T-helper 17 cell (primary cell): Measurements from ENCODE around the gene ZCCHC24. TPM values are rescaled to one million over a fixed set of nuclear protein-coding genes. Genes with fewer than 3 reads are reported as not detected.

Experiments
- ATAC-seq: fragments of 150-1000 bp; cut with Tn5 transposase; 2 replicates; pipeline ENCODE4 v1.10.0; 2021; ENCODE audit warnings: mild to moderate bottlenecking, moderate library complexity
- DNase-seq, 3 donors: peaks; one replicate each; pipeline versions ENCODE4 v3.0.0 to v3.0.0-alpha.2; 2020 to 2021
- H3K9me3 ChIP-seq: one replicate; pipeline ENCODE4 v1.7.0; 2013; ENCODE audit warnings: low read length, mild to moderate bottlenecking; ENCODE audit not compliant: control insufficient read depth, poor library complexity, severe bottlenecking
- H3K27ac Mint-ChIP-seq: one replicate; pipeline ENCODE4 v1.8.0; 2022; ENCODE audit warnings: mild to moderate bottlenecking, moderate library complexity, mixed read lengths
- H3K27me3 Mint-ChIP-seq: one replicate; pipeline ENCODE4 v1.8.0; 2022; ENCODE audit warnings: mixed read lengths
- H3K36me3 Mint-ChIP-seq: one replicate; pipeline ENCODE4 v1.8.0; 2022; ENCODE audit warnings: low read depth, mixed read lengths
- H3K4me1 Mint-ChIP-seq: one replicate; pipeline ENCODE4 v1.8.0; 2022; ENCODE audit warnings: mild to moderate bottlenecking, mixed read lengths
- H3K4me3 Mint-ChIP-seq: one replicate; pipeline ENCODE4 v1.8.0; 2022; ENCODE audit warnings: mild to moderate bottlenecking, moderate library complexity, mixed read lengths
- total RNA-seq, 4 donors: library from RNA in 2 of 4; stranded (reverse) in 2 of 4; gene quantifications; one replicate each; pipeline ENCODE4 v1.2.3 and lab custom pipeline; 2022 to 2026

Gene ZCCHC24
- total RNA-seq, 2 donors from 2014 or later: 1.1 to 1.3 TPM

DNA sequence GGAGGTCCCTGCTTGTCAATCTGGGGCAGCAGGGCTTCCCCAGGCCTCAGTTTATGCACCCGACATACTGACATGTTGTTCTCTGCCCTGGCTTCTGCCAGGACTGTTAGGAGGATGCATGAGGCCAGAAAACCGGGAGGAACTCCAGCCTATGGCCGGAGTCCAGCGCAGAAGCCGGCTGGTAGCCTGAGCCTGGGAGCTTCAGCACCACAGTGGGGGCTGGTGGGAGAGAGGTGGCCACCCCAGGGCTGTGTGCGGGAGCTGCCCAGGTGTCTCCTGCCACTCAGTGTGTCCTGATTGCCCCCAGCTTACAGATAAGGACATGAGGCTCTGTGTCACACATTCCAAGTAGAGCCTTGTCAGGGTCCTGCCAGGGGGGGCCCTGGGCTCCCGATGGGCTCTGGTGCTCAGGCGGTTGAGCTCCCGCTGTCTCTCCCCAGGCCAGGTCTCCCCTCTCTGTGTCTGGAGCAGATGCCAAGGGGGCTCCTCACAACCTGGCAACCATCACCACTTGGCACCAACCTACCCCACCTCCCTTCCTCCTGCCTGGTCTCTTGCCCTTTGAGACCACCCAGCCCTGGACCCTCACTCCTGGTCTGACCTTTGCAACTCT is 65.8 kb downstream of the ZCCHC24 start:
- H3K36me3 Mint-ChIP-seq: no peaks in the 10 kb centered on the region
- H3K9me3 ChIP-seq: no peaks in the 10 kb centered on the region
- peaks cover 2% of the 10 kb centered on the region for H3K4me1 Mint-ChIP-seq
- DNase-seq: no peak
- no peak overlapping the region for H3K27ac Mint-ChIP-seq
- H3K4me3 Mint-ChIP-seq: no peak overlapping the region
- peaks cover 10% of the 10 kb centered on the region for H3K27me3 Mint-ChIP-seq
- no peak for ATAC-seq

GRCh38 chr10:79378647-79379511 is 66.5 kb downstream of the ZCCHC24 start:
- Mint-ChIP-seq H3K36me3 (no peaks in the 10 kb centered on the region), H3K27me3 (peaks cover 10% of the 10 kb centered on the region), H3K4me3 (no peak overlapping the region), H3K27ac (no peak overlapping the region), H3K4me1 (peaks cover 3% of the 10 kb centered on the region)
- DNase-seq: no peak
- ATAC-seq: no peak
- no peaks in the 10 kb centered on the region for H3K9me3 ChIP-seq

GRCh38 chr10:79378383-79378646 is 67.1 kb downstream of the ZCCHC24 start:
- H3K27me3 Mint-ChIP-seq: peaks cover 12% of the 10 kb centered on the region
- no peak for DNase-seq
- H3K4me1 Mint-ChIP-seq: peaks cover 3% of the 10 kb centered on the region
- H3K9me3 ChIP-seq: no peaks in the 10 kb centered on the region
- H3K36me3 Mint-ChIP-seq: no peaks in the 10 kb centered on the region
- no peak for ATAC-seq
- H3K4me3 Mint-ChIP-seq: no peak overlapping the region
- no peak overlapping the region for H3K27ac Mint-ChIP-seq

DNA sequence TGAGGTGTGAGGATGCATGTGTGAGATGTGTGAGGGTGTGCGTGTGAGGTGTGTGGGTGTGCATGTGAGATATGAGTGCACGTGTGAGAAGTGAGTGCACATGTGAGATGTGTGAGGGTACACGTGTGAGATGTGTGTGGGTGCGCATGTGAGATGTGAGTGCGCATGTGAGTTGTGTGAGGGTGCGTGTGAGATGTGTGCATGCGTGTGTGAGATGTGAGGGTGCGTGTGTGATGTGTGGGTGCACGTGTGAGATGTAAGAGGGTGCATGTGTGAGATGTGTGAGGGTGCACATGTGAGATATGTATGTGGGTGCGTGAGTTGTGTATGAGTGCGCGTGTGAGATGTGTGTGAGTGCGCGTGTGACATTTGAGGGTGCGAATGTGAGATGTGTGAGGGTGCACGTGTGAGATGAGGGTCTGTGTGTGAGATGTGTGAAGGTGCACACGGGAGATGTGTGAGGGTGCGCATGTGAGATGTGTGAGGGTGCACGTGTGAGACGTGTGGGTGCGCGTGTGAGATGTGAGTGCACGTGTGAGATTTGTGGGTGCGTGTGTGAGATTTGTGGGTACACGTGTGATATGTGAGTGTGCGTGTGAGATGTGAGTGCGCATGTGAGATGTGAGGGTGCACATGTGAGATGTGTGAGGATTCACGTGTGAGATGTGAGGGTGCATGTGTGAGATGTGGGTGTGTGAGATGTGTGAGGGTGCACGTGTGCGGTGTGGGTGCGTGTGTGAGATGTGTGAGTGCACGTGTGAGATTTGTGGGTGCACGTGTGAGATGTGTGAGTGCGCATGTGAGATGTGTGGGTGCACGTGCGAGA is 67.7 kb downstream of the ZCCHC24 start:
- Mint-ChIP-seq H3K4me1 (peaks cover 3% of the 10 kb centered on the region), H3K36me3 (no peaks in the 10 kb centered on the region), H3K27ac (no peak overlapping the region), H3K4me3 (no peak overlapping the region), H3K27me3 (peaks cover 18% of the 10 kb centered on the region)
- no peak for DNase-seq
- no peaks in the 10 kb centered on the region for H3K9me3 ChIP-seq
- ATAC-seq: no peak

- Mint-ChIP-seq H3K4me1 (peaks cover 3% of the 10 kb centered on the region), H3K36me3 (no peaks in the 10 kb centered on the region), H3K4me3 (no peak overlapping the region), H3K27me3 (peaks cover 10% of the 10 kb centered on the region), H3K27ac (no peak overlapping the region)
- H3K9me3 ChIP-seq: peaks cover under 1% of the 10 kb centered on the region
- DNase-seq (no peak), ATAC-seq (no peak)
Measured at GRCh38 chr10:79376751-79377556, 68.5 kb downstream of the ZCCHC24 start.

GRCh38 chr10:79376078-79376628 is 69.3 kb downstream of the ZCCHC24 start:
- Mint-ChIP-seq H3K27me3 (peaks cover 8% of the 10 kb centered on the region), H3K36me3 (no peaks in the 10 kb centered on the region), H3K27ac (no peak overlapping the region), H3K4me3 (no peak overlapping the region), H3K4me1 (peaks cover 3% of the 10 kb centered on the region)
- no peak for ATAC-seq
- peaks cover 4% of the 10 kb centered on the region for H3K9me3 ChIP-seq
- DNase-seq: no peak

DNA sequence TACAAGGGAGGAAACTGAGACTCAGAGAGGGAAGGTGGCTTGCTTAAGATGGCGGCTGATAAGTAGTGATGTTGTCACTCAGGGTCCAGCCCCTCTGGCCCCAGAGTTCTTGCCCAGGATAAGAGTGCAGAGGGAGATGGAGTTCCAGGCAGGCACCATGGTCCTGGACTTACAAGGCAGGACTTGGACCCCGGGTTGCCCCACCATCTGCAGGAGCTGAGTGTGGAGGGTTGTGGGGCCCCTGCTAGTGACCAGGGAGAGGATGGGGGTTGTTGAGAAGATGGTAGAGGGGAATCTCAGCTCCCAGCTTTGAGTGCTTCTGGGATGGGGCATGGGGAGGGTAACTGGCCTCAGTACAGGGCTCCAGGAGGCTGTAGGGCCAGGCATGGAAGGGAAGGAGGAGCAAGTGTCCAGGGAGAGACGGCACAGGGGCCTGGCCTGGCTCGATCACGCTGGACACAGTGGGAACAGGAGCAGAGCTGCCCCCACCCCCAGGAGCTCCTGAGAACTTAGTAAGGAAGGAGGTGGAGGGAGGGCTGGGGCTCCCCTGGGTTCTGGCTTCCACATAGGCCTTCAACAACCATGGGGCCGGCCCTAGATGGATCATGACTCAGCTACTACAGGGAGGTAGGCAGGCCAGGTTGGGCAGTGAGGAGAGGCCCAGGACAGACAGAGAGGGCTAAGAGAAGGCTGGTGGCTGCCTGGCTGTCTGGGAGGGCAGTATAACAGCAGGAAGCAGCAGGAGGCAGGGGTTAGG is 69.9 kb downstream of the ZCCHC24 start:
- Mint-ChIP-seq H3K4me1 (peaks cover 3% of the 10 kb centered on the region), H3K4me3 (no peak overlapping the region), H3K27me3 (peaks cover 8% of the 10 kb centered on the region), H3K36me3 (no peaks in the 10 kb centered on the region), H3K27ac (no peak overlapping the region)
- peaks cover 4% of the 10 kb centered on the region for H3K9me3 ChIP-seq
- ATAC-seq (no peak), DNase-seq (no peak)

DNA sequence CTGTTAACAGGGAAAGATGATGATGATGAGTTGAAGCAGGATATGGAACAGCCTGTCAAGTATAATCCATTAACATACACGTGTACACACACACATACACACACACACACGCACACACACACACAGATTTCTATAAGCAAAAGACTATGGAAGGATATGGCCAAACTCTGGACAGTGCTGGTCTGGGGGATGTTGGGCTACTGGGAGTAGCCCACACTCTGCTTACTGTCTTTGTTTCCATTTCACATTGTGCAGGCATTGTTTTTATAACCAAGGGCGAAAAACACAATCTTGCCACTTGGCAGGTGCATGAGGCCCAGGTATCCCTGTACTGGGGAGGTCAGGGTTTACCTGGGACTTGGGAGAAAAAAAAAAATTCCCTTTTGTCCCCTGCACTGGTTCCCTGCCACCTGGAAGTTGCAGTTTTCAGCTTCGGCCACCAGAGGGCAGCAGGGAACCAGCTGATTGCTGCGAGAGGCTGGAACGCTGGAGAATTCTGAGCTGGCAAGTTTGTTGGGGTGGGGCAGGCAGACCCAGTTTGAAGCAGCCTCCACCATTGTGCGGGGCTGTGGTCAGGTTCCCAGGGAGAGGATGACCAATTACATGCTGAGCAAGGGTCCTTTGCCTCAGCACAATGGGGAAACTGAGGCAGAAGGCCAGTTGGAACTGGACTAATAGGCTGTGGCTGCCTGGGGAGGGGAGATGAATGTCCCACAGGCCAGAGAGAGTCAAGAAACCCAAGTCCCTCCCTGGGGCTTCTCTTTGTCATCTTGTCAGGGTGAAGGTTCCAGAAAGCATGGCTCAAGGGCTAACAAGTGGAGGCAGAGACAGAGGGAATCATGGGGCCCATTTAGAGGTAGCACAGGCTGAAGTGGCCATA is 70.9 kb downstream of the ZCCHC24 start:
- ATAC-seq (peak; percentile 81), DNase-seq (peak; percentile 53 to 69 (median 59))
- Mint-ChIP-seq H3K4me3 (no peak overlapping the region), H3K27me3 (peaks cover 8% of the 10 kb centered on the region), H3K27ac (no peak overlapping the region), H3K36me3 (no peaks in the 10 kb centered on the region), H3K4me1 (peaks cover 3% of the 10 kb centered on the region)
- peaks cover 4% of the 10 kb centered on the region for H3K9me3 ChIP-seq

GRCh38 chr10:79372871-79373270 is 72.6 kb downstream of the ZCCHC24 start:
- Mint-ChIP-seq H3K4me3 (no peak overlapping the region), H3K36me3 (no peaks in the 10 kb centered on the region), H3K27ac (peak overlapping the region; percentile 34), H3K4me1 (peaks cover 3% of the 10 kb centered on the region), H3K27me3 (peaks cover 8% of the 10 kb centered on the region)
- no peak for DNase-seq
- no peak for ATAC-seq
- peaks cover 4% of the 10 kb centered on the region for H3K9me3 ChIP-seq

DNA sequence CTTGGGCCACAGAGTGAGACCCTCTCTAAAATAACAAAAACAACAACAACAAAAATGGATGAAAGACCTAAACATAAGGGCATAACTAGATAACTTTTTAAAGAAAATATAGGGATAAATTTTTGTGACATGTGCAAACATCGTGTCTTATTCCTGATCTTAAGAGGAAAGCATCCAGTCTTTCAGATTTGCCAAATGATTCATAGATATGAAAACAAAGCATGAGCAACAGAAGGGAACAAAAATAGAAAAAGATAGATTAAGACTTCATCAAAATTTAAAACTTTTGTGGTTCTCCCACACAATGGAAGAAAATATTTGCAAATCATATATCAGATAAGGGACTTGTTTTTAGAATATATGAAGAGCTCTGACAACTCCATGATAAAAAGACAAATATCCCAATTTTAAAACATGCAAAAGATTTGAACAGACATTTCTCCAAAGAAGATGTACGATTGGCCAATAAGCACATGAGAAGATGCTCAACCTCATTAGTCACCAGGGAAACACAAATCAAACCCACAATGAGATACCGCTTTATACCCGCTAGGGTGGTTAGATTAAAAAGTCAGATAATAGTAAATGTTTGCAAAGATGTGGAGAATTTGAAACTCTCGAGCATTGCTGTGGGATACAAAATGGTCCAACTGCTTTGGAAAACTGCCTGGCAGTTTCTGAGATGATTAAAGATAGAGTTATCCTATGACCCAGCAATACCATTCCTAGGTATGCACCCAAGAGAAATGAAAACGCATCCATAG is 77.8 kb downstream of the ZCCHC24 start:
- Mint-ChIP-seq H3K4me3 (no peak overlapping the region), H3K36me3 (peaks cover 2% of the 10 kb centered on the region), H3K4me1 (peaks cover 2% of the 10 kb centered on the region), H3K27me3 (no peaks in the 10 kb centered on the region), H3K27ac (no peak overlapping the region)
- peaks cover 4% of the 10 kb centered on the region for H3K9me3 ChIP-seq
- DNase-seq: no peak
- ATAC-seq: peak; percentile 66
